ENCODE data around the gene ARHGEF6.

DNA sequence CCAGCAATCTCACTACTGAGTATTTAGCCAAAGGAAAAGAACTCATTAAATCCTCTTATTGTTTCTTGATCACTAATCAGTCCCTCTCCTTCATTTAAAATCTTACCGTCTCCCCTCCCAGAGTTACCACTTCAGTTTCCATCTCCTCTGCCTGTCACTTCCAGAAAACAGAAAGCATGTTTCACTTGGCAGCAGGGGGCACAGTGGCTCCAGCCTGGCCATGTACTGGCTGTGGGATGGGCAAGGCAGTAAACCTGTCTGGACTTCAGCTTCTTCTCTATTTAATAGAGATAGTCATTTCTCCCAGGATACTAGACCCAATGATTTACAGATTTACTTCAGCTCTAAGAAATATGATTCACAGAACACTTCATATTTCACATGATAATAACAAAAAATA lies 69.6 kb downstream of the ARHGEF6 start:
- TF ChIP-seq, protein P1, sequence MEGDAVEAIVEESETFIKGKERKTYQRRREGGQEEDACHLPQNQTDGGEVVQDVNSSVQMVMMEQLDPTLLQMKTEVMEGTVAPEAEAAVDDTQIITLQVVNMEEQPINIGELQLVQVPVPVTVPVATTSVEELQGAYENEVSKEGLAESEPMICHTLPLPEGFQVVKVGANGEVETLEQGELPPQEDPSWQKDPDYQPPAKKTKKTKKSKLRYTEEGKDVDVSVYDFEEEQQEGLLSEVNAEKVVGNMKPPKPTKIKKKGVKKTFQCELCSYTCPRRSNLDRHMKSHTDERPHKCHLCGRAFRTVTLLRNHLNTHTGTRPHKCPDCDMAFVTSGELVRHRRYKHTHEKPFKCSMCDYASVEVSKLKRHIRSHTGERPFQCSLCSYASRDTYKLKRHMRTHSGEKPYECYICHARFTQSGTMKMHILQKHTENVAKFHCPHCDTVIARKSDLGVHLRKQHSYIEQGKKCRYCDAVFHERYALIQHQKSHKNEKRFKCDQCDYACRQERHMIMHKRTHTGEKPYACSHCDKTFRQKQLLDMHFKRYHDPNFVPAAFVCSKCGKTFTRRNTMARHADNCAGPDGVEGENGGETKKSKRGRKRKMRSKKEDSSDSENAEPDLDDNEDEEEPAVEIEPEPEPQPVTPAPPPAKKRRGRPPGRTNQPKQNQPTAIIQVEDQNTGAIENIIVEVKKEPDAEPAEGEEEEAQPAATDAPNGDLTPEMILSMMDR (IDR thresholded peaks at IDR 0.05), result peak in 3 of 4 experiments; percentile 18 to 46 (median 20)
- peak; percentile 23 for TF ChIP-seq POLR2AphosphoS5 (IDR thresholded peaks at IDR 0.05)
- TF ChIP-seq POLR2A (IDR thresholded peaks at IDR 0.05), result no peak

Measured in prostate gland (tissue), 2 donors.